SK-N-MC (cell line): ENCODE measurements around the gene GJA10.
"Not testable (repeated sequence)": the region's sequence is repeated elsewhere in the genome, so short reads cannot be mapped to it uniquely, and the experiment has no call there.

Experiments
- DNase-seq: peaks from one replicate; pipeline ENCODE4 v3.0.0-alpha.2; 2011; ENCODE audit warnings: low read depth, low spot score
- H3K27ac ChIP-seq: fragments of 200-600 bp; sonication (generic); 2 replicates; pipeline ENCODE4 v1.5.1; 2016; ENCODE audit warnings: mixed run types
- H3K36me3 ChIP-seq: fragments of 200-600 bp; sonication (generic); 2 replicates; pipeline ENCODE4 v1.6.1; 2017; ENCODE audit warnings: antibody characterized with exemption, low read length, mixed read lengths; ENCODE audit not compliant: insufficient read depth
- H3K4me3 ChIP-seq: fragments of 200-600 bp; sonication (generic); 2 replicates; pipeline ENCODE4 v1.5.1; 2016
- H3K9ac ChIP-seq: fragments of 200-600 bp; sonication (generic); 2 replicates; pipeline ENCODE4 v1.8.0; 2017; ENCODE audit warnings: mixed run types, mixed read lengths; ENCODE audit not compliant: insufficient read length
- H3K9me3 ChIP-seq: fragments of 200-600 bp; sonication (generic); 2 replicates; pipeline ENCODE4 v1.6.1; 2017; ENCODE audit warnings: low read depth, mild to moderate bottlenecking, antibody characterized with exemption, low read length, moderate library complexity, mixed read lengths
- EZH2 ChIP-seq: fragments of 200-600 bp; sonication (generic); IDR thresholded peaks from one replicate; pipeline ENCODE4 v1.6.1; 2017; ENCODE audit warnings: antibody characterized with exemption
- FOXP2 ChIP-seq: optimal IDR thresholded peaks from 2 replicates; pipeline ENCODE3; 2011; ENCODE audit warnings: mild to moderate bottlenecking, moderate library complexity; ENCODE audit not compliant: insufficient read depth; ENCODE audit errors: extremely low read length, control extremely low read depth
- POLR2AphosphoS5 ChIP-seq: IDR thresholded peaks from 2 replicates; pipeline ENCODE4 v1.6.1; 2012; ENCODE audit warnings: mild to moderate bottlenecking, low read depth, low read length, borderline replicate concordance

Gene GJA10

GRCh38 chr6:89894169-89894568 lies at the start of gene GJA10:
TSS of gene GJA10 (plus strand) at chr6:89894469. CDS start at chr6:89894469, 0 bp downstream.
- H3K36me3 ChIP-seq: no peaks in the 10 kb centered on the region
- H3K27ac ChIP-seq: no peak within 1 kb of the TSS
- no peaks in the 10 kb centered on the region for H3K9me3 ChIP-seq
- no peak for DNase-seq
- no peak within 1 kb of the TSS for H3K9ac ChIP-seq
- TF ChIP-seq FOXP2 (no peak), POLR2AphosphoS5 (no peak), EZH2 (no peak)
- H3K4me3 ChIP-seq: no peak within 1 kb of the TSS

- not testable (repeated sequence) for H3K9me3 ChIP-seq, H3K27ac ChIP-seq, H3K4me3 ChIP-seq, DNase-seq, H3K9ac ChIP-seq
- peaks cover 43% of the 10 kb centered on the region for H3K36me3 ChIP-seq
These were observed 46.8 kb upstream of the GJA10 start for GRCh38 chr6:89847513-89847912.

- DNase-seq: no peak
- no peaks in the 10 kb centered on the region for H3K9me3 ChIP-seq
- no peak overlapping the region for H3K9ac ChIP-seq
- H3K4me3 ChIP-seq: no peak overlapping the region
- H3K36me3 ChIP-seq: peaks cover 72% of the 10 kb centered on the region
- no peak overlapping the region for H3K27ac ChIP-seq
- TF ChIP-seq FOXP2 (no peak), POLR2AphosphoS5 (no peak), EZH2 (no peak)
These were observed 41.2 kb upstream of the GJA10 start for GRCh38 chr6:89853068-89853467.

- TF ChIP-seq EZH2 (no peak), POLR2AphosphoS5 (no peak), FOXP2 (no peak)
- H3K9ac ChIP-seq: no peak overlapping the region
- H3K27ac ChIP-seq: no peak overlapping the region
- no peak overlapping the region for H3K4me3 ChIP-seq
- H3K36me3 ChIP-seq: peaks cover 85% of the 10 kb centered on the region
- no peak for DNase-seq
- H3K9me3 ChIP-seq: no peaks in the 10 kb centered on the region
These were observed 36.2 kb upstream of the GJA10 start for GRCh38 chr6:89858041-89858440.

GRCh38 chr6:89859744-89860143 lies 34.5 kb upstream of the GJA10 start:
- H3K9me3 ChIP-seq: no peaks in the 10 kb centered on the region
- TF ChIP-seq FOXP2 (no peak), POLR2AphosphoS5 (no peak), EZH2 (no peak)
- H3K4me3 ChIP-seq: no peak overlapping the region
- no peak for DNase-seq
- no peak overlapping the region for H3K27ac ChIP-seq
- peaks cover 86% of the 10 kb centered on the region for H3K36me3 ChIP-seq
- H3K9ac ChIP-seq: no peak overlapping the region

- no peaks in the 10 kb centered on the region for H3K9me3 ChIP-seq
- TF ChIP-seq FOXP2 (no peak), EZH2 (no peak)
- DNase-seq: no peak
- H3K4me3 ChIP-seq: no peak overlapping the region
- H3K36me3 ChIP-seq: peaks cover 85% of the 10 kb centered on the region
- no peak overlapping the region for H3K9ac ChIP-seq
- H3K27ac ChIP-seq: no peak overlapping the region
These were observed 32.0 kb upstream of the GJA10 start for GRCh38 chr6:89862273-89862672.

- no peak for DNase-seq
- H3K4me3 ChIP-seq: no peak overlapping the region
- TF ChIP-seq FOXP2: no peak
- TF ChIP-seq POLR2AphosphoS5: no peak
- H3K9me3 ChIP-seq: no peaks in the 10 kb centered on the region
- peaks cover 86% of the 10 kb centered on the region for H3K36me3 ChIP-seq
- H3K27ac ChIP-seq: no peak overlapping the region
- no peak overlapping the region for H3K9ac ChIP-seq
These were observed 31.6 kb upstream of the GJA10 start for GRCh38 chr6:89862698-89863097.

GRCh38 chr6:89866024-89866678 lies 28.1 kb upstream of the GJA10 start:
- no peaks in the 10 kb centered on the region for H3K9me3 ChIP-seq

GRCh38 chr6:89873721-89874120 lies 20.5 kb upstream of the GJA10 start:
- H3K36me3 ChIP-seq: peaks cover 39% of the 10 kb centered on the region
- H3K9ac ChIP-seq: no peak overlapping the region
- H3K9me3 ChIP-seq: no peaks in the 10 kb centered on the region
- DNase-seq: no peak
- no peak overlapping the region for H3K27ac ChIP-seq
- no peak overlapping the region for H3K4me3 ChIP-seq
- no peak for TF ChIP-seq FOXP2

More at GRCh38 chr6:89866024-89866678, 28.1 kb upstream of the GJA10 start:
- Histone ChIP-seq H3K27ac (no peak overlapping the region), H3K4me3 (no peak overlapping the region), H3K36me3 (peaks cover 93% of the 10 kb centered on the region), H3K9ac (no peak overlapping the region)
- TF ChIP-seq EZH2 (no peak), POLR2AphosphoS5 (no peak), FOXP2 (no peak)
- no peak for DNase-seq
